GM23248 (cell line): ENCODE data around the gene CORO2B.

Source experiments
- EZH2 ChIP-seq: fragments of 200-600 bp; sonication (generic); IDR thresholded peaks from 2 replicates; pipeline ENCODE4 v1.6.1; 2018; ENCODE audit warnings: antibody characterized with exemption, mild to moderate bottlenecking; ENCODE audit not compliant: insufficient read depth, poor library complexity, severe bottlenecking
- EZH2phosphoT487 ChIP-seq: fragments of 200-600 bp; sonication (generic); IDR thresholded peaks from 2 replicates; pipeline ENCODE4 v1.6.1; 2018; ENCODE audit warnings: antibody characterized with exemption, moderate library complexity, mild to moderate bottlenecking, low read depth; ENCODE audit not compliant: insufficient read depth

DNA sequence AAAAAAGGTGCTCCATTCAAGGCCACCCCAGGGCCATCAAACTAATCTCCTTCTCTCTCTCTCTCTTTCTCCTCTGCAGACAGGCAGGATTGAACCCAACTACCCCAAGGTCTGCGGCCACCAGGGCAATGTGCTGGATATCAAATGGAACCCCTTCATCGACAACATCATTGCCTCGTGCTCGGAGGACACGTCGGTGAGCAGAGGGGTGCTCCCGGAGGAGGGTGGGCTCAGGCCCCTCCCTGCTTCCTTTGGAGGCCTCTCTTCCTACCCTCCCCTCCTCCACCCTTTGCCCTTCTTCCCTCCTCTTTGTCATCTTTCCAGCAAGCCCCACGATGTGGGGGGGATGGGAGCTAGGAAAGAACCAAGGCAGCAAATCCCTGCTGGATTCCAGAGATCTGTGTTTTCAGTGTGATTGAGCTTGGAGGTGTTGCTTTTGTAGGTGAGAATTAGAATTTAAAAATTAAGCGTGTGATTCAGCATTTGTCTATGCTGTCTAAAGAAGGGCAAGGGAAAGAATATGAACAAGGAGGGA, 116.3 kb downstream of the CORO2B start:
- TF ChIP-seq EZH2 = no peak
- no peak for TF ChIP-seq EZH2phosphoT487
